H54 (cell line): ENCODE results near the gene USP26.
A peak's percentile ranks its signal among the peaks of the same experiment; 100 is the strongest.
"Not testable (repeated sequence)": the region's sequence is repeated elsewhere in the genome, so short reads cannot be mapped to it uniquely, and the experiment has no call there.

ENCODE experiments used
- DNase-seq: peaks from one replicate; pipeline ENCODE4 v3.0.0; 2011; ENCODE audit warnings: low spot score, mixed read lengths; ENCODE audit not compliant: insufficient read length
- FAIRE-seq: peaks from 3 replicates; lab custom pipeline; 2011; peaks lifted over from hg19 to GRCh38; lab: Jason Lieb, UNC
- POLR2A ChIP-seq: IDR thresholded peaks from 2 replicates; pipeline ENCODE4 v1.6.1; 2011; ENCODE audit warnings: low read depth, mild to moderate bottlenecking, low read length

The USP26 gene

GRCh38 chrX:133054761-133055405 lies 42.0 kb downstream of the USP26 start:
- no peak for FAIRE-seq
- TF ChIP-seq POLR2A: no peak
- no peak for DNase-seq

- no peak for TF ChIP-seq POLR2A
- DNase-seq (no peak), FAIRE-seq (no peak)
Measured at GRCh38 chrX:133053861-133054598, 42.9 kb downstream of the USP26 start.

GRCh38 chrX:133048751-133049150 lies 48.2 kb downstream of the USP26 start:
- FAIRE-seq (no peak), DNase-seq (no peak)
- TF ChIP-seq POLR2A: no peak

- FAIRE-seq (no peak), DNase-seq (no peak)
- TF ChIP-seq POLR2A: no peak
Measured at GRCh38 chrX:133046601-133047000, 50.3 kb downstream of the USP26 start.

GRCh38 chrX:133045986-133046385 lies 50.9 kb downstream of the USP26 start:
- FAIRE-seq: no peak
- DNase-seq: no peak

GRCh38 chrX:133044145-133044786 lies 52.6 kb downstream of the USP26 start:
- DNase-seq, FAIRE-seq: not testable (repeated sequence)

More at GRCh38 chrX:133045986-133046385, 50.9 kb downstream of the USP26 start:
- no peak for TF ChIP-seq POLR2A

- no peak for DNase-seq
- FAIRE-seq: no peak
- no peak for TF ChIP-seq POLR2A
Measured at GRCh38 chrX:133042260-133042659, 54.6 kb downstream of the USP26 start.

GRCh38 chrX:133033010-133033409 lies 63.9 kb downstream of the USP26 start:
- no peak for FAIRE-seq
- no peak for DNase-seq
- TF ChIP-seq POLR2A: no peak

GRCh38 chrX:133018229-133018628 lies 78.7 kb downstream of the USP26 start:
- TF ChIP-seq POLR2A: no peak
- FAIRE-seq (no peak), DNase-seq (no peak)

GRCh38 chrX:133007458-133007857 lies 89.5 kb downstream of the USP26 start:
- no peak for TF ChIP-seq POLR2A
- FAIRE-seq (no peak), DNase-seq (no peak)

- DNase-seq (no peak), FAIRE-seq (no peak)
- no peak for TF ChIP-seq POLR2A
Measured at GRCh38 chrX:133005616-133006015, 91.3 kb downstream of the USP26 start.

GRCh38 chrX:133005042-133005441 lies 91.9 kb downstream of the USP26 start:
- no peak for TF ChIP-seq POLR2A
- DNase-seq: peak; percentile 2
- no peak for FAIRE-seq

GRCh38 chrX:132999209-132999608 lies 97.7 kb downstream of the USP26 start:
- DNase-seq (no peak), FAIRE-seq (no peak)
- TF ChIP-seq POLR2A: no peak

GRCh38 chrX:132990835-132991234 lies 106.1 kb downstream of the USP26 start:
- no peak for FAIRE-seq
- no peak for TF ChIP-seq POLR2A
- DNase-seq: no peak

- FAIRE-seq (no peak), DNase-seq (no peak)
- no peak for TF ChIP-seq POLR2A
Measured at GRCh38 chrX:132986556-132986955, 110.4 kb downstream of the USP26 start.
